ENCODE data around the gene EFCAB13. TPM values are rescaled to one million over a fixed set of nuclear protein-coding genes. Genes with fewer than 3 reads are reported as not detected.
"Not testable (repeated sequence)": the region's sequence is repeated elsewhere in the genome, so short reads cannot be mapped to it uniquely, and the experiment has no call there.

EFCAB13 gene
- total RNA-seq, 2 donors from 2014 or later, result 8.1 to 16.7 TPM

GRCh38 chr17:47465165-47465564 lies 141.4 kb downstream of the EFCAB13 start:
- DNase-seq (ENCODE audit: low spot score) (no peak), ATAC-seq (ENCODE audit: insufficient number of reproducible peaks, low FRiP score, low read depth) (no peak)
- H3K36me3 ChIP-seq, result no peaks in the 10 kb centered on the region
- no peak for TF ChIP-seq CTCF (IDR thresholded peaks at IDR 0.05)
- H3K9me3 ChIP-seq, result no peaks in the 10 kb centered on the region
- no peaks in the 10 kb centered on the region for H3K27me3 ChIP-seq (replicated peaks; ENCODE audit: insufficient read depth)
- H3K4me3 ChIP-seq, result no peak overlapping the region
- peaks cover 0 to 6% of the 10 kb centered on the region in 2 donors for H3K4me1 ChIP-seq (ENCODE audit: control insufficient read depth in 1 of 2, low read depth in 2 of 2)
- H3K27ac ChIP-seq, result no peak overlapping the region

GRCh38 chr17:47466976-47467375 lies 143.2 kb downstream of the EFCAB13 start:
- H3K4me3 ChIP-seq; H3K9me3 ChIP-seq; DNase-seq (ENCODE audit: low spot score); H3K27ac ChIP-seq; ATAC-seq (ENCODE audit: insufficient number of reproducible peaks, low FRiP score, low read depth); H3K27me3 ChIP-seq (replicated peaks; ENCODE audit: insufficient read depth); H3K4me1 ChIP-seq (ENCODE audit: control insufficient read depth in 1 of 2, low read depth in 2 of 2); H3K36me3 ChIP-seq: not testable (repeated sequence)

- no peak for ATAC-seq (ENCODE audit: insufficient number of reproducible peaks, low FRiP score, low read depth)
- Histone ChIP-seq H3K27ac (no peak overlapping the region), H3K9me3 (no peaks in the 10 kb centered on the region), H3K36me3 (no peaks in the 10 kb centered on the region), H3K4me3 (no peak overlapping the region), H3K27me3 (replicated peaks; ENCODE audit: insufficient read depth) (no peaks in the 10 kb centered on the region), H3K4me1 (ENCODE audit: control insufficient read depth in 1 of 2, low read depth in 2 of 2) (peaks cover 0 to 6% of the 10 kb centered on the region in 2 donors)
- no peak for DNase-seq (ENCODE audit: low spot score)
- no peak for TF ChIP-seq CTCF (IDR thresholded peaks at IDR 0.05)
These were observed 147.1 kb downstream of the EFCAB13 start for GRCh38 chr17:47470836-47471235.

- H3K4me1 ChIP-seq (ENCODE audit: control insufficient read depth in 1 of 2, low read depth in 2 of 2); DNase-seq (ENCODE audit: low spot score); ATAC-seq (ENCODE audit: insufficient number of reproducible peaks, low FRiP score, low read depth); H3K27ac ChIP-seq; H3K27me3 ChIP-seq (replicated peaks; ENCODE audit: insufficient read depth); H3K4me3 ChIP-seq; H3K9me3 ChIP-seq; H3K36me3 ChIP-seq: not testable (repeated sequence)
These were observed 148.3 kb downstream of the EFCAB13 start for GRCh38 chr17:47472073-47472472.

Other genes with a start within 250 kb of the EFCAB13 start
- gene CDC27, start 134.7 kb upstream of the EFCAB13 start, total RNA-seq, result 10 to 100 TPM; 66.0 to 69.2 TPM
- not detected for gene MYL4, start 114.6 kb upstream of the EFCAB13 start, total RNA-seq
- 100 to 1,000 TPM in 1 of 2 donors, 10 to 100 TPM in 1; 68.1 to 197 TPM for gene ITGB3, start 70.1 kb upstream of the EFCAB13 start, total RNA-seq
- 100 to 1,000 TPM; 135 to 138 TPM for gene NPEPPS, start 207.2 kb downstream of the EFCAB13 start, total RNA-seq